Erythroblast (primary cell): Measurements from ENCODE around the gene PABPC1L.

Experiments
- GATA1 ChIP-seq: IDR thresholded peaks from 2 replicates; pipeline ENCODE4 v1.6.1; 2011; ENCODE audit warnings: low read depth, mild to moderate bottlenecking, control low read depth, low read length, moderate library complexity
- POLR2A ChIP-seq: IDR thresholded peaks from 2 replicates; pipeline ENCODE4 v1.6.1; 2011; ENCODE audit warnings: mild to moderate bottlenecking, low read length

GRCh38 chr20:44988631-44989171 is 78.8 kb downstream of the PABPC1L start:
- TF ChIP-seq POLR2A, result no peak
- TF ChIP-seq GATA1, result no peak
